GOT3 (cell line): ENCODE measurements around the gene KRT17.
A peak's percentile ranks its signal among the peaks of the same experiment; 100 is the strongest.
"Not testable (repeated sequence)": the region's sequence is repeated elsewhere in the genome, so short reads cannot be mapped to it uniquely, and the experiment has no call there.

ENCODE experiments used
- DNase-seq: peaks from one replicate; lab custom pipeline; 2025; ENCODE audit warnings: mixed read lengths; lab: John Stamatoyannopoulos, UW

Gene KRT17

GRCh38 chr17:41653892-41654677 is 29.7 kb upstream of the KRT17 start:
- DNase-seq, result no peak

- no peak for DNase-seq
These were observed 29.0 kb upstream of the KRT17 start for GRCh38 chr17:41653421-41653820.

GRCh38 chr17:41652461-41652970 is 28.1 kb upstream of the KRT17 start:
- no peak for DNase-seq

GRCh38 chr17:41651625-41652460 is 27.5 kb upstream of the KRT17 start:
- no peak for DNase-seq

- DNase-seq, result no peak
These were observed 26.6 kb upstream of the KRT17 start for GRCh38 chr17:41650794-41651624.

GRCh38 chr17:41649923-41650519 is 25.6 kb upstream of the KRT17 start:
- DNase-seq, result no peak

- peak; percentile 50 for DNase-seq
These were observed 24.2 kb upstream of the KRT17 start for GRCh38 chr17:41648411-41649195.

- peak; percentile 54 for DNase-seq
These were observed 23.6 kb upstream of the KRT17 start for GRCh38 chr17:41647940-41648410.

- no peak for DNase-seq
These were observed 22.9 kb upstream of the KRT17 start for GRCh38 chr17:41647038-41647813.

- DNase-seq, result no peak
These were observed 18.1 kb upstream of the KRT17 start for GRCh38 chr17:41642252-41643156.

GRCh38 chr17:41640596-41640995 is 16.2 kb upstream of the KRT17 start:
- DNase-seq, result not testable (repeated sequence)

- DNase-seq, result no peak
These were observed 15.4 kb upstream of the KRT17 start for GRCh38 chr17:41639492-41640473.

- no peak for DNase-seq
These were observed 14.6 kb upstream of the KRT17 start for GRCh38 chr17:41638941-41639340.

GRCh38 chr17:41638194-41638593 is 13.8 kb upstream of the KRT17 start:
- DNase-seq, result no peak

- no peak for DNase-seq
These were observed 12.3 kb upstream of the KRT17 start for GRCh38 chr17:41636652-41637051.

GRCh38 chr17:41635121-41636097 is 11.0 kb upstream of the KRT17 start:
- DNase-seq, result no peak
